Measurements from ENCODE around the gene CKB.

The CKB gene

DNA sequence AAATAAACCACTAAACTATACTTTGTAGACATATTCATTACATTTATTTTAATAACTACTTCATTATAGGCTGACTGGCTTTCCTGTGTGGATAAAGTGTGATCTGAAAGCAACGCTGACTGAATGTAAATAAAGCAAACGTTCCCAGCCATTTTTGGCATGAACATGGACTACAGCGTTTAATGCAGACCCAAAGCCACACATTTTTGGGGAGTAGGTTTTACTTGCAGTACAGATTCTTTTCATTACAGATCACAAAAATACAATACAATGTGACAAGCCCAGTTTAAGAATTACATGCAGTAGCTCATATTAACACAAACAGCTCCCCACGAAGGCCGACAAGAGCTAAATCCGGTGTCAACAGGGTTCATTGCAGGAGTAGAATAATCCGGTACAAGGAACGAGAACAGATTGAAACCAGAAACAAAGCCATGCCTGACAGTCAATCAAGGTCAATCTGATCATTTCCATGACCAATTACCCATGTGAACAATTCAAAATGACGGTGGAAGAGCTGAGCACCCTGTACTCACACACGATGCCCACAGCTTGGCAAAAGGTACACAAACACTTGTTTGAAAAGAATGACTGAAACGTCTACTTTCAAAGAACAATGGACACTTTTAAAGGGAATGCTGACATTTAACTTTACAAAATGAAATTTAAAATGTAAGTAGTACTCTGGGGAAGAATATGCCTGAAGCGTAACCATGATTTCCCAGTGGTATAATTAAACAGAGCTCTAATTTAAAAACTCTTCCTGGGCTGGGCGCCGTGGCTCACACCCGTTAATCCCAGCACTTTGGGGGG lies 34.5 kb upstream of the CKB start:
- H2AFZ ChIP-seq (ENCODE audit: low read depth, low read length), result no peak overlapping the region
- H3K4me3 ChIP-seq (ENCODE audit: low read length), result no peak overlapping the region
- no peaks in the 10 kb centered on the region for H3K9me3 ChIP-seq (ENCODE audit: low read length)
- H3K27me3 ChIP-seq (ENCODE audit: insufficient read depth, low read length), result no peaks in the 10 kb centered on the region
- peaks cover 27% of the 10 kb centered on the region for H3K4me1 ChIP-seq (ENCODE audit: insufficient read depth, low read length)
- H3K36me3 ChIP-seq (ENCODE audit: insufficient read depth, low read length), result peaks cover 33% of the 10 kb centered on the region

DNA sequence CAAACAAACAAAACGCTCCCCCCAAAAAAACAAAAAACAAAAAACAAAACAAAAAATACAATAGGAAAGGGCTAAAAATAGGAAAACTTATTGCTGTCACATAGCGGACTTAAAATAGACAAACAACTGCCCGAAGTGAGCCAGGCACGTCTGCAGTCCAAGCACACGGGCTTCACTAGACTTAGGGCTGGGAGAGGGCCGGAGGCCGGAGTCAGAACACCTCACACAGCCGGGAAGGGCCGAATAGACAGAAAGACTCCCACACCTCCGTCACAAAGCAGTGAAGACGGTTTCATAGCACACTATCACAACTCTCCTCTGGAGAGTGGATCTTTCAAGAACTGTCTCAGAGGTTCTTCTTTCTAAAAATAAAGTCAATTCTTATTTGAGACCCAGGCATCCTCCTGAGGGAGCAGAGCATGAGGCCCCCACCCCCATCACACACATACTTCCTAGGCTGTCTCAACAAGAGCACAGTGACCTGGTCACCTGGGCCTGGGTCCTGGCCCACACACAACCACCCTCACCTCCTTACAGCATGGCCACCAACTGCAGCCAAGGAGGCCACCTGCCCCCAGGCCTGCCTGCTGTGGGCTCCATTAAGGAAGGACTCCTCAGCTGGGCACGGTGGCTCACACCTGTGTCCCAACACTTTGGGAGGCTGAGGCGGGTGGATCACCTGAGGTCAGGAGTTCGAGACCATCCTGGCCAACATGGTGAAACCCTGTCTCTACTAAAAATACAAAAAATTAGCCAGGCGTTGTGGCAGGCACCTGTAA lies 33.1 kb upstream of the CKB start:
- H3K4me3 ChIP-seq (ENCODE audit: low read length), result no peak overlapping the region

DNA sequence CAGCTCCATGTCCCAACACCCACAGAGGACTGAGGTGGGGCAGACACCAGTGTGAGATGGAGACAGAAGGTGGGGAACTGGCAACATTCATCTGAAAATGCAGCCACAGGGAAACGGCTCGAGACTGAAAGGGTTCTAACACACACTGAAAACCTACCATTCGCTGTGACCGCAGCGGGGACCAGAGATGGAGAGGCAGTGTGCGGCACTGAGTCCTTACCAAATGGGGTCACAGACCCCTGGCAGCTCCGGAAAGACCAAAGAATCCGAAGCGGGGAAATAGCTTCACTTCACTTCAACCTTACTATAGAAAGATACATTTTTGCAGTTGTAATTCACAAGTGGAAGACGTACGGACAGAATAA lies 30.2 kb upstream of the CKB start:
- Histone ChIP-seq H3K4me1 (ENCODE audit: insufficient read depth, low read length) (peaks cover 13% of the 10 kb centered on the region), H2AFZ (ENCODE audit: low read depth, low read length) (no peak overlapping the region)

More for the DNA sequence above, 33.1 kb upstream of the CKB start:
- peaks cover 33% of the 10 kb centered on the region for H3K36me3 ChIP-seq (ENCODE audit: insufficient read depth, low read length)
- no peaks in the 10 kb centered on the region for H3K9me3 ChIP-seq (ENCODE audit: low read length)
- no peaks in the 10 kb centered on the region for H3K27me3 ChIP-seq (ENCODE audit: insufficient read depth, low read length)
- H2AFZ ChIP-seq (ENCODE audit: low read depth, low read length), result no peak overlapping the region
- H3K4me1 ChIP-seq (ENCODE audit: insufficient read depth, low read length), result peaks cover 21% of the 10 kb centered on the region

DNA sequence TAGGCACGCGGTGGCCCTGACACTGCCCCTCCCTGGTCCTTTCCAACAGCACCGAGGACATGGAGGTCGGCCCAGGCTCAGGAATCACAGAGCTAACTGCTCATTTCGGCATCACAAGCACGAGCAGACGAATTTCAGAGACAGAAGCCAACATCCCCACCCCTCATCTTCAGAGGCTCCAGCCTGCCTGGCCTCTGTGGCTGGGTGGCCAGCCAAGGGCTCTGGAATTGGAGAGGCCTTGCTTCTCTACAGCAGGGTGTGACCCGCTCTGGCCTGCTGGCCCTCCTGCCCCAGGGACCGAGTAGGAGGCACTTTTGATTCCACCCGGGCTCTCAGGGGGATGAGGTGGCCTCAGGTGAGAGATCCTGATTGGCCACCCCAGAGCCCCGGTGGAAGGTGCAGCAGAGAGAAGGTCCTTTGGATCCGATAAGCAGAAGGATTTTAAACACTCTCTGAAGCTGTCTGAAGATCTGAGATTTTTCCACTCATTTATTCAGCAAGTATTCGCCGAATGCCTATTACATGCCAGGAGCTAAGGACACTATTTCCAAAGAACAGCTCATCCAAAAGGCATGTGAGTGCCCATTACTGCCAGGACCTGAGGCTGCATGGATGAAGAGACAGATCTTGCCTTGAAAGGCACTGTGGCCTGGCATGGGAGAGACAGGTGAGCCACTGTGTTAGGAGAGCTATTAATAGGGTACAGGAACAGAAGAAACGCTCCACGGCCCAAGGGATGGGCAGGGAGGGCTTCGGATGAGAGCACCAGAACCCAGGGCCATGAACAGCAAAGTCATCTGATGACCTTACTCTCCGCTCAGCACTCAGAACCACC lies 29.6 kb upstream of the CKB start:
- Histone ChIP-seq H3K4me1 (ENCODE audit: insufficient read depth, low read length) (peaks cover 10% of the 10 kb centered on the region), H3K9me3 (ENCODE audit: low read length) (no peaks in the 10 kb centered on the region), H3K27me3 (ENCODE audit: insufficient read depth, low read length) (no peaks in the 10 kb centered on the region), H3K36me3 (ENCODE audit: insufficient read depth, low read length) (peaks cover 4% of the 10 kb centered on the region), H2AFZ (ENCODE audit: low read depth, low read length) (no peak overlapping the region), H3K4me3 (ENCODE audit: low read length) (no peak overlapping the region)

More for the DNA sequence above, 30.2 kb upstream of the CKB start:
- H3K4me3 ChIP-seq (ENCODE audit: low read length), result no peak overlapping the region
- H3K27me3 ChIP-seq (ENCODE audit: insufficient read depth, low read length), result no peaks in the 10 kb centered on the region
- H3K36me3 ChIP-seq (ENCODE audit: insufficient read depth, low read length), result peaks cover 5% of the 10 kb centered on the region
- H3K9me3 ChIP-seq (ENCODE audit: low read length), result no peaks in the 10 kb centered on the region

DNA sequence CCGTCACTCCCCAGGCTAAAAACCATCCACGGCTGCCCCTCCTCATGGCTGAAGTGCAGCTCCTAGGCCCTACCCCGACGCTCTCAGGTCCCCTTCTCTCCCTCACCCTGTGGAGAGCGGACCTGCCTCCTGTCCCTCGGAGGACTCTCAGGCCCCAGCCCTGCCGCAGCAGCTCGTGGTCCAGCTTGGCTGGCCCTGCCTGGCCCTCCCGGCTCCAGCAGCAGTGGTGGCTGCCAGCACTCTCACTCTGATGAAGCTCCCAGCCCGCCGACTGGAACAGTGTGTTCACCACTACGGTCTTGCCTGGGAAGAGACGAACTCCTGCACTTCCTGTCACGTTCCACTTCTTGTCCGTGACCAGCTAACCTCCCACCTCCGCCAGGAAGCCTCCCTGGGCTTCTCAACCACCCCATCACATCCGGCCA lies 28.7 kb upstream of the CKB start:
- no peak overlapping the region for H3K4me3 ChIP-seq (ENCODE audit: low read length)
- H3K4me1 ChIP-seq (ENCODE audit: insufficient read depth, low read length), result peaks cover 14% of the 10 kb centered on the region
- no peaks in the 10 kb centered on the region for H3K9me3 ChIP-seq (ENCODE audit: low read length)

DNA sequence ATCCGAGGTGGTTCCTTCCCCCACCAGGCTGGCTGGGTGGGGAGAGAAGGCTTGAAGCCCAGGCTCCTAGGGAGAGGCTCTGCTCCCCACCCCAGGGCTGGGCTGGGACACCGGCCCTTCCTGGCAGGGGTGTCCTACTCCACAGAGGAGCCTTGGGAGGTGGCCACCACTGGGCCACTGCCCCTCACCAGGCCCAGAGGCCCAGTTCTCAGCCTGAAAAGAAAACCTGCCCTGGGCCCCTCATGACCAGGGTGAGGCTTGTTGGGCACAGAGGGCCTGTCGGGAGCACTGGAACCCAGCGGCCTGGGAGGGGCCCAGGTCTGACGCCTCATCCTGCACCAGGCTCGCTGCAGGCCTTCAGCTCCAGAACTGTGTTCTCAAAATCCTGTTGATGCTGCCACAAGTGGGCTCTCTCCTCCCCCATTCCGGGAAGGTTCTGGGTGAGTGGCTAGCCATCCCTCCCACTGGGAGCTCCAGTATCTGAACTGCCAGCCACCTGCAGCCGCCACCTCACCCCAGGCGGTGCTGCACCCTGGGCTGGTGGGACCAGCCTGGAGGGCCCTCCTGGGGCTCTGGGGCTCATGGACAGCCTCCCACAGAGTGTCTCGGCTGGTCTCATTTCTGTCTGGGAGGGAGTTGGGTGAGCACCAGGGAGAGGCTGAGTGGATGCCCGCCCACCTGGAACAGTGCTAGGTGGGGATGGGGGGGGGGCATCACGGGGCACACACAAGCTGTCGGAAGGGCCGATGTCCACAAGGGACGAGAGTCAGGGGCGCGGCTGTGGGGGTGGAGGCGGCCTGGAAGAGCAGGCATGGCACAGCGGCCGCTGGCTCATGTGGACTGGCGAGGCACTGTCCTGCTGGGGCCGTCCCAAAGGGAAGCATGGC lies 28.1 kb upstream of the CKB start:
- Histone ChIP-seq H3K4me3 (ENCODE audit: low read length) (no peak overlapping the region), H3K4me1 (ENCODE audit: insufficient read depth, low read length) (peaks cover 21% of the 10 kb centered on the region), H3K27me3 (ENCODE audit: insufficient read depth, low read length) (no peaks in the 10 kb centered on the region), H3K9me3 (ENCODE audit: low read length) (no peaks in the 10 kb centered on the region), H3K36me3 (ENCODE audit: insufficient read depth, low read length) (no peaks in the 10 kb centered on the region), H2AFZ (ENCODE audit: low read depth, low read length) (no peak overlapping the region)

More for the DNA sequence above, 28.7 kb upstream of the CKB start:
- H2AFZ ChIP-seq (ENCODE audit: low read depth, low read length), result no peak overlapping the region
- no peaks in the 10 kb centered on the region for H3K36me3 ChIP-seq (ENCODE audit: insufficient read depth, low read length)
- H3K27me3 ChIP-seq (ENCODE audit: insufficient read depth, low read length), result no peaks in the 10 kb centered on the region

DNA sequence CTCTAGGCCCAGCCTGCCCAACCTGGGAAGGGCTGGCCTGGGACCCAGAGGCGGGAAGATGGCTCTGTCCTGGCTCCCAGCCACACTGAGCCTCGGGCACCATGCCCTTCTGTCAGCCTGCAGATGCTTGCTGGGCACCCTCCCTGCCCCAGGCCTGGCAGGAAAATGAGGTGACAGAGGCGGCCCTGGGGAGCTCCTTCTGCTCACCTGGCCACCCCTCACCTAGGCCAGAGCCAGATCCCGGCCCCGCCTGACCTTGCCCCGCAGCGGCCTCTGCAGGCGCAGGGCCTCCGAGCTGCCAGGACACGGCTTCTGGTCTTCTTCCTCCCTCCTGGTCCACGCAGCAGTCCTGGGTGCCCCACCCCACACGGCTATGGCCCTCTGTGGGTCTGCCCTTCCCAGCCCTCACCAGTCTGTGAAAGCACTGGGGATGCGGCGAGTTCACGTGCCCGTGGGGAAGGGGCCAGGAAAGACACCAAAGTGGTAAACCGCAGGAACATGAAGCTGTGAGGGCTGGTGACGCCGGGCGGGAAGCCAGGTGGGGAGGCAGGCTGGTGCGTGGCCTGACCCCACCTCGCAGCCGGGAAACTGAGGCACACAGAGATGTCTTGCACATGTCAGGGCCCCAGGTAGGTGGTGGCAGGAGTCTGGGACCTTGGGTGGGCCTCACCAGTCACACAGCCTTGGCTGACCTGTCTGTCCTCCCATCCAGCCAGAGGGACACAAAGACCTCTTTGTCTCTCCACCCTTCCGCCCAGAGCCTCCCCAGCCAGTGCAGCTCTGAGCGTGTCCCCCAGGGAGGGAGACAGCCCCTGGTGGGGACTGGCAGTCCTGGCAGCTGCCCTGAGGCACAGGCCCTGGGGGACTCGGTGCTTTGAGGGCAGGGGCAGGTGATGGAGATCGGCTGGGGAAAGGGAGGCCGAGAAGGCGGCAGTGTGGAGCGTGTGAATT lies 27.0 kb upstream of the CKB start:
- no peaks in the 10 kb centered on the region for H3K27me3 ChIP-seq (ENCODE audit: insufficient read depth, low read length)
- H3K36me3 ChIP-seq (ENCODE audit: insufficient read depth, low read length), result no peaks in the 10 kb centered on the region
- peaks cover 31% of the 10 kb centered on the region for H3K4me1 ChIP-seq (ENCODE audit: insufficient read depth, low read length)
- H3K9me3 ChIP-seq (ENCODE audit: low read length), result no peaks in the 10 kb centered on the region
- no peak overlapping the region for H2AFZ ChIP-seq (ENCODE audit: low read depth, low read length)
- no peak overlapping the region for H3K4me3 ChIP-seq (ENCODE audit: low read length)

DNA sequence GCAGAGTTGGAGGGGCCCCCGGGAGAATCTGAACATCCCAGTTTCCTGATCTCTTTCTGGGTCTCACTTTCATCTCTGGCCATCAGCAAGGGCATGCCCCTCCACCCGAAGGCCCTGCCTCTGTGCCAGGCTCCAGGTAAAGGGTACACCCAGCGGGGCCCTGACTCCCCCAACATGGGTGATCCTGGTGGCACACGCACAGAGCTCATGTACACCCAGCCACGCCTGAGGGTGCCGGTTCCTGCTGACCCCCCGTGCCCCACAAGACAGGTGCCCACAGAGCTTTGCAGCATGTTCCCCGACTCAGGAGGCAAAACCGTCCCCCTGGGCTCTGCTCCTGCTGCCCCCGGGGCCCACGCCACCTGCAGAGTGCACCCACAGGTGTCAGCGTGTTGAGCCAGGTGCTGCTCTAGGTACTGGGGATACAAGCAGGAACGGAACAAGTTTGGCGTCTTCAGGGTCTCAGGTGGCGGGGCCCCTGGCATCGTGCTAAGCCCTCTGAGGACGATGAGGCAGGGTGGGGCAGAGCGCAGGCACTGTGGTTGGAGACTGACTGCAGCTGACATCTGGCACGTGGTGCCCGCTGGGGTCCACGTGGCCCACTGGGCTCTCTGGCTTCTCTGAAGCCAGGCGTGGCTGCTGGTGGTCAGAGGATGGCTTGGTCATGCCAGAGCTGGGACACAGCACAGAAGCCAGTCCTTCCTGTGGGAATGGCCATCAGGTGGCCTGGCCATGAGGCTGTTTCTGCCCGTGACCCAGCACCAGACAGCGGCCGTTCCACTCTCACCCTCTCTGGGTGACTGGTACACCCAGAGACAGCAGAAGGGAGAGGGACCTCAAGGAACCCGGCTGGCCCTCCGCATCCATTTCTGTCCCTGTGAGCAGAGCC lies 26.1 kb upstream of the CKB start:
- Histone ChIP-seq H3K4me1 (ENCODE audit: insufficient read depth, low read length) (peaks cover 40% of the 10 kb centered on the region), H3K27me3 (ENCODE audit: insufficient read depth, low read length) (no peaks in the 10 kb centered on the region), H3K36me3 (ENCODE audit: insufficient read depth, low read length) (no peaks in the 10 kb centered on the region), H3K9me3 (ENCODE audit: low read length) (no peaks in the 10 kb centered on the region), H2AFZ (ENCODE audit: low read depth, low read length) (no peak overlapping the region), H3K4me3 (ENCODE audit: low read length) (no peak overlapping the region)

DNA sequence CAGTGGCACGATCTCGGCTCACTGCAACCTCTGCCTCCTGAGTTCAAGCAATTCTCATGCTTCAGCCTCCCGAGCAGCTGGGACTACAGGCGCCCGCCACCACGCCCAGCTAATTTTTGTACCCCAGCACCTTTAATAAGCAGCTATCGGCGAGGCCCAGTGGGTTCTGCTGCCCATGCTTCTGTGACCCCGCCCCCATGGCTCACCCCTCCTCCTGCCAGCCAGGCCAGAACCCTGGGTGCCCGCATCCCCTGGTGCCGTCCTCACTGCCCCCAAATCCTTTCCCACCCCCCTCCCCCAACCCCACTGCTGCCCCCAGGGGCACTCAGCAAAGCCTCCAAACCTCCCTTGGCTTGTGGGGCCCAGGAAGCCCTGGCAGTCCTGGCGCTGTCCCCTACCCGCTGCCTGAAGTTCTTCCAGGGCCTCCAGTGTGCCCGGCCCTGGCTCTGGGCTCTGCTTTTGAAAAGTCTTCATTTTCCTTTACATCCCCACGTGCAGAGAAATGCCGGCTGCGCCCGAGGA lies 25.4 kb upstream of the CKB start:
- Histone ChIP-seq H2AFZ (ENCODE audit: low read depth, low read length) (no peak overlapping the region), H3K36me3 (ENCODE audit: insufficient read depth, low read length) (no peaks in the 10 kb centered on the region), H3K4me3 (ENCODE audit: low read length) (no peak overlapping the region), H3K27me3 (ENCODE audit: insufficient read depth, low read length) (no peaks in the 10 kb centered on the region), H3K9me3 (ENCODE audit: low read length) (no peaks in the 10 kb centered on the region), H3K4me1 (ENCODE audit: insufficient read depth, low read length) (peaks cover 48% of the 10 kb centered on the region)

DNA sequence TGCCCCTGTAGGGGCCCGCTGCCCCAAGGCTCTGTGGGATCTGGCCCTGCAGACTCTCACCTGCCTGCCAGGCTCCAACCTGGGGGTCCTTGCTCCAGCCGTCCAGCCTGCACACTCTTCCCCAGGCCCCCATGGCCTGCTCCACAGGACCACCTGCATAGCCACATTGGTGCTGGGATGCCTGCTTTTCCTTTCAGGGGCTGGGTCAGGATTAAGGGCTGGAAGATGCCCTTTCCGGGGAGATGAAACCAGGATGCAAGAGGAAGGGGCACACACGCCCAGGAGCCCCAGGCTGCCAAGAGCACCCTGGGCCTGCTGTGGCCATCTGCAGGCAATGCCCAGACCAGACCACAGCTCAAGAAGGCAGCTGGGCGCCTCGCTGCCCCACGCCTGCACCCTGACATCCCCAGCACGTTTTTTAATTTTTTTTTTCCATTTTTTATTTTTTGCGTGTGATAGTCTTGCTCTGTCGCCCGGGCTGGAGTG lies 24.9 kb upstream of the CKB start:
- no peaks in the 10 kb centered on the region for H3K9me3 ChIP-seq (ENCODE audit: low read length)
- H2AFZ ChIP-seq (ENCODE audit: low read depth, low read length), result no peak overlapping the region
- H3K36me3 ChIP-seq (ENCODE audit: insufficient read depth, low read length), result no peaks in the 10 kb centered on the region
- no peaks in the 10 kb centered on the region for H3K27me3 ChIP-seq (ENCODE audit: insufficient read depth, low read length)
- peaks cover 51% of the 10 kb centered on the region for H3K4me1 ChIP-seq (ENCODE audit: insufficient read depth, low read length)
- H3K4me3 ChIP-seq (ENCODE audit: low read length), result no peak overlapping the region
